Stimulated activated CD4-positive, alpha-beta T cell treated with anti-CD3 and anti-CD28 coated beads, Interleukin-1b, Interleukin-23, amount 100 ng/mL, for 1 hour (primary cell): ENCODE measurements around the gene COPS9.
A peak's percentile ranks its signal among the peaks of the same experiment; 100 is the strongest.

Source experiments
- DNase-seq, 2 donors: peaks; one replicate each; pipeline ENCODE4 v3.0.0-alpha.2; 2020; ENCODE audit warnings: low read depth in 2 of 2

The COPS9 gene

DNA sequence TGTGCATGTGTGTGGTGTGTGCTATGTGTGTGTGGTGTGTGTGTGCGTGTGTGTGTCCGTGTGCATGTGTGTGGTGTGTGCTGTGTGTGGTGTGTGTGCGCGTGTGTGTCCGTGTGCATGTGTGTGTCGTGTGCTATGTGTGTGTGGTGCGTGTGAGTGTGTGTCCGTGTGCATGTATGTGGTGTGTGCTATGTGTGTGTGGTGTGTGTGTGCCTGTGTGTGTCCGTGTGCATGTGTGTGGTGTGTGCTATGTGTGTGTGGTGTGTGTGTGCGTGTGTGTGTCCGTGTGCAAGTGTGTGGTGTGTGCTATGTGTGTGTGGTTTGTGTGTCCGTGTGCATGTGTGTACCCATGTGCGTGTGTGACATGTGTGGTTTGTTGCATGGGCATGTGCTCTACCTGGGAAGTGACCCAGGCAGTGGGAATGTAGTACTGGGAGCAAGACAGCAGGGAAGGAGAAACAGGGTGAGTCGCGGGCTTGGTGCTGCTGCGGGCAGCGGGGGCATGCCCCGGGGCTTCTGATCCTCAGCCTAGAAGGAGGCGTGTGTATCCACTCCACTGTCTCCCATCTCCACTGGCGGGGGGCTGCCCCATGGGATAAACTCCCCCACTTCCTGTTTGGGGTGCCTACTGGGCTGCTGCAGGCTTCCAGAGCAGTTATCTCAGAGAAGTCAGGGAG lies 11.9 kb upstream of the COPS9 start:
- DNase-seq: no peak

DNA sequence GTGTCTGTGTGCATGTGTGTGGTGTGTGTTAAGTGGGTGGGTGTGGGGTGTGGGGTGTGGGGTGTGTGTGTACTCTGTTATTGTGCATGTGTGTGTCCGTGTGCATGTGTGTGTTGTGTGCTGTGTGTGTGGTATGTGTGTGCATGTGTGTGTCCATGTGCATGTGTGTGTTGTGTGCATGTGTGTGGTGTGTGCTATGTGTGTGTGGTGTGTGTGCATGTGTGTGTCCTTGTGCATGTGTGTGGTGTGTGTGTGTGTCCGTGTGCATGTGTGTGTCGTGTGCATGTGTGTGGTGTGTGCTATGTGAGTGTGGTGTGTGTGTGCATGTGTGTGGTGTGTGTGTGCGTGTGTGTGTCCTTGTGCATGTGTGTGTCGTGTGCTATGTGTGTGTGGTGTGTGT lies 11.3 kb upstream of the COPS9 start:
- DNase-seq: no peak

DNA sequence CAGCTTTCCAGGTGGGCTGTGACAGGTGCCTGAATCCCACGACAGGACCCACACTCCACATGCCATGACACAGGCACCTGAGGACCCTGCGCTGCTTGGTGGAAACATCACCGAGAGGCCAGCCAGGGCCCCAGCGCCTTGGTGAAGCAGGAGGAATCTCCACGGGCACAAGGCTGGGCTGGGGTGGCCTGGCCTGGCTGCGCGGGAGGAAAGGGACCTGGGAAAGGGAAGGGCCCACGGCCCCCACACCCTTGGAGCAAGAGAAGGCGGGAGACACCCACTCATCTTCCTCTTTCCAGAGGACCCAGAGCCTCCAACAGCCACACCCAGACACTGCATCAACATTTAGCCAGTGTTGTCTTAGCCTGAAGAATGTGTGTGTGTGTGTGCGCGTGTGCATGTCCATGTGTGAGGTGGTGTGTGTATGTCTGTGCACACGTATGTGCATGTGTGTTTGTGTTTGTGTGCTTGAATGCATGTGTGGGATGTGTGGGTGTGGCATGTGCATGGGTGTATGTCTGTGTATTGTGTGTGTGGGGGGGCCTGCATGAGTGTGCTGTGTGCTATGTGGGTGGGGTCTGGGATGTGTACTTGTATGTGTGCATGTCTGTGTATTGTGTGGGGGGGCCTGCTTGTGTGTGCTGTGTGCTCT lies 10.6 kb upstream of the COPS9 start:
- DNase-seq: no peak

DNA sequence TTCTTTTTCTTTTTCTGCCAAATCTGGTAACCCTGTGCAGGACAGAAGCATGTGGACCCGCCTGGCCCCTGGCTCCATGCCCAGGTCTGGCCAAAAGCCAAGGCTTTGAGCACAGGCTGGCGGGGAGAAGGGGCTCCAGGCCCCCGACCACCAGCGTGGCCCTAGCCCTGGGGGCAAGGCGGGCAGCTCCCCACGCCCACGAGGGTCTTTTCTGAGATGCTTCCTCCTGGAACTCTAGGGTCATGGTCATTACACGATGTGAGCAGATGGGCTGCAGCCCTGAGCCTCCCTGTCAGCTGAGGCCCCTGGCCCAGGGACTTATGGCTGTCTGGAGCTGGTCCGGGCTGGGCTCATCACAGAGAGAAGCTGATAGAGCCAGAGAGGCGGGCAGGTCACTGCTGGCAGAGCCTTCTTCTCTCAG lies 10.0 kb upstream of the COPS9 start:
- no peak for DNase-seq

DNA sequence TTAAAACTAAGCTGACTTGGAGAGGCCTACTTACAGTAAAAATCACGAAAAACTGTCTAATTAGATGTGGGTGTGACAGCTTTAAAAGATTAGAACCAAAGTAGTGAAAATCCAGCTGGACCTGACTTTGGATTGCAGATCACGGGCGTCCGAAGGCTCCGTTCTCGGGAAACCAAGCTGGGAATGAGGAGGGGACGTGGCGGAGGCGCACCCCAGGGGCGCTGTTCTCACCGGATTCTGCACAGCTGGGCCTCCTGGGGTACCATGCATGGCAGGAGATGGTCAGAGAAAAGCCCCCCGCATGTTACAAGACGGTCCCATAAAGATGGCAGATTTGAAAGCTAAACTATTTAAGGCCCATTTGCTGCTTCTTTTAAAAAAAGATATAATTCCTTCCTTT lies 9.4 kb upstream of the COPS9 start:
- DNase-seq: no peak

DNA sequence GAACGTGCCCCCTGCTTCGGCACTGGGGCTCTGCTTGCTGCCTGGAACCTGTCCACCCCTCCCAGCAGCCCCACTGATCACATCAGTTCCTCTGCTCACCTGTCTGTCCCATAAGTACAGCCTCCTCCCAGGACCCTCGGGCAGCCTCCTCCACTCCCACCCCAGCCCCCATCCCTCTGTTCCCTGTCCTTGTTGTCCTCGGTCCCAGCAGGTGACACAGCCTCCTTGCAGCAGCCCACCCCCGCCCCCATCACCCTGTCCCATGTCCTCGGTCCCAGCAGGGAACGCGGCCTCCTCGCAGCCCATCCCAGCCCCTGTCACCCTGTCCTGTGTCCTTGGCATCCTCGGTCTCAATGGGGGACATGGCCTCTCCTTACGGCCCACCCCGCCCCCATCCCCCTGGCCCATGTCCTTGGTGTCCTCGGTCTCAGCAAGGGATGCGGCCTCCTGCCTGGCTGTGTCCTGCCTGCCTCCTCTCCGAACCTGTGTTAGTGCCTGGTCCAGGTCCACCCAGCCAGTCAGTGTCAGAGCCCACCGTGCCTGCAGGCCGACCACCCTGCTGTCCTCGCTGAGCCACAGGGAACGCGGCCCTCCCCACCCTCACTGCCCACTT lies 8.7 kb upstream of the COPS9 start:
- no peak for DNase-seq

DNA sequence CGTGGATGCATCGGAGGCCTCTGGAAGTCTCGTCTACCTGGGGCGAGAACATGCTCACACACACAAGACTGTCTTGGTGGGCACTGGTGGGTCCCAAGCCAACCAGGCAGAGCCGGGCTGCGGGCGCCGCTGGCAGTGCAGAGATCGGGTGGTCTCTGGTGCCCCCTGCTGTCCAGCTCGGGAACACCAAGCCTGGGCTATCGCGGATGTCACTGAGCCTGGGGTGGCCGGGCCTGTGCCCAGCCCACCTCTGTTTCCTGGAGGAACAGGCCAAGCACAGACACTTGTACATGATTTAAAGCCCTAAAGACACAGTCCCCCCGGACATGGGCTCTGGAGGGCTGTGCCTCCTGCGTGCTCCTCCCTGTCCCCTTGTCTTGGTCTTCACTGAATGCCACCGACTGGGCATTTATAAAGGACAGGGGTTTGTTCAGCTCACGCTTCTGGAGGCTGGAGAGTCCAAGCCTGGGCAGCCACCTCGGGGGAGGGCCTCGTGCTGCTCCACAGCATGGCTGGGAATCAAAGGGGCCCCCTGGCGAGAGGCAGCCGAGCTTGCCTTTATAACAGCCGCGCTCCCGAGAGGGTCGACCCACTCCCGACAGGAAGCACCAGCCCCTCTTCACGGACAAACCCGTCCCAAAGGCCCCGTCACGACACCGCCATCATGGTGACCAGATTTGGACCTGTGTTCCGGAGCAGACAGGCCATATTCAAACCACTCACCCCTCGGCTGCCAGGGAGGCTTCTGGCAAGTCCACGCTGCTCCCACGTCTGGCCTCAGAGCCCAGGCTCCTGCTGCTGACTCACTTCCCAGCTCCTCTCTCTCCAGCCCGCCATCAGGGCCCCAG lies 7.9 kb upstream of the COPS9 start:
- peak; percentile 50 to 81 for DNase-seq

DNA sequence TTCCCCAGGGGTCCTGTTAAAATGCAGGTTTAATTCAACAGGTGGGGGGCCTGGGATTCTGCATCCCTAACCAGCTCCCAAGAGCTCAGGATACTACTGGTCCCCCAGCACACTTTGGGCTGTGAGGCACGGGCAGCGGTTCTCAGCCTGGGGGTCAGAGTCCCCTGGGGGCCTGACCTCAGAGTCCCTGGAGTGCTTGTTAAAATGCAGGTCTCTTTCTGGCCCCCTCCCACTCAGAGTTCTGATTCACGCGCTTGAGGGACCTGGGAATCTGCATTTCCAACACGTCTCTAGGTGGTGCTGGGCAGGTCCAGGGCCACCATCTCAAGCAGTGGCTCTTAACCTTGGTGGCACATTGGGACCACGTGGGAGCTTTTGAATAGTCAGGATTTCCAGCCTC lies 7.2 kb upstream of the COPS9 start:
- DNase-seq: no peak

DNA sequence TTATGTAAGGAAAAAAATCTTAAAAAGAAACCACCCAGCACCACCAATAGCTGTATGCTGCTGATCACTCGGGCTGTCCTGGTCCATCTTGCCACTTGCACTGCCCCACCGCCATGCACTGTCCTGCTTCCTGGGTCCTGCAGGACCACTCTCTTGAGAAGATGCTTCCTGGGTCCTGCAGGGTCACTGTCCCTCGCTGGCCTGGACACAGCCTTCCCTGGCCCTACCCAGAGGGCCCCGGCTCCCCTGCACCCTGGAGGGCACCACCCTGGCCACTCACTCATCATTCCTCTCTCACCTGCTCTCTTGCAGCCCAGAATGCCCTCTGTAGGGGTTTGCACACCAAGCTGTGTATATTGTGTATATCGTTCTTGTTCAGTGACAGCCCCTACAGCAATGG lies 6.8 kb upstream of the COPS9 start:
- DNase-seq: no peak

DNA sequence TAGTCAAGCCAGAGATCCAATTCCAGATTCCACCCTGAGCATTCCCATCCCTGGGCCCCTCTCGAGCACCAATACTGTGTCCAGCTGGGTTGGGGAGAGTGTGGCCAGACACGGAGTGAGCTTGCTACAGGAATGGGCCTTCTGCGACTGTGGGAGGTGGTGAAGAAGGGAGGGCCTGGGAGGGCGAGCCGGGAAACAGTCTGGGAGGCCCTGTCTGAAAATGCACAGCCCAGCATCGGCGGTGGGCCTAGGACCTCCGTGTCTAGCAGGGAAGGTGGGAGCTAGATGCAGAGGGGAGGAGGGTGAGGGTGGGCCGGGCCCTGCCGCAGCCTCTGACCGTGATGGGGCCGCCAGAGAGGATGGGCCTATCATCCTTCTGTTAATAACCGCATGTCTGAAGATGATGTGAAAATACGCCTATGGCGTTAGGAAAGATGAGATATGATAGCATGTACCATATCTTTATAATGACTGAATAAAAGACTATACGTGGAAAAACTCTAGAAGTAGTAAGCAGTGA lies 6.2 kb upstream of the COPS9 start:
- DNase-seq: no peak

DNA sequence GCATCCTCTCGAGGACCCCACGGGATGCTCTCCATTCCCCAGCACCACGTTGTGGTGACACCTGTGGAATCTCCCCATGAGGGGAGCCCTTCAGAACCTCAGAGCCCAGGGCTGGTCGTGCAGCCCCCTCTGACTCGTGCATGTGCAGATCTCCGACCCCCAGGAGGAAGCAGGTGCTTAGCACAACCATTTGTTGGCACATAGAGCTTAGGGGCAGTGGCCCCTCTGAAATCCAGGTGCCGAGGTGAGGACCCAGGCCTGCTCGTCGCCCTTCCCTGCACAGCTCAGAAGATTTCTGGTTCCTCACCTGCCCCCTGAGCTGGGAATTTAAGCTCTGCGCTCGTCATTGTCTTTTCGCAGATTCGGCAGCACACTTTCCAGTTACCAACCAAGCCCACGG lies 5.6 kb upstream of the COPS9 start:
- DNase-seq: no peak

DNA sequence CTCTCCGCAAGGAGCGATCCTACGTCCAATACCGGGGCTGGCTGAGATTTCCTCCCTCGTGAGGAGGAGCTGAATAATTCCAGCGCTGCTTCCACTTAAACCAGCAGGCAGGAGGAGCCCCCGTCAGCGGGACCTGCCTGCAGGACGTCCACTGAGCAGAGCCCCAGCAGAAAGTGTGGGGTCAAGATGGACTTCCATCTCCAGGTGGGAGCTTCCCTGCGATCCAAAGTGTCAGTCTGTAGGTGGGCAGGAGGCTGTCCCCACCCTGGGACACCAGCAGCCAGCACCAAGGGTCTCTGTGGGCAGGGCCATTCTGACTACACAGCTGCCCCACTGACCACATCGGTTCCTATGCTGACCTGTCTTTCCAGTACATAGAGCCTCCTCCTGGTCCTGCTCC lies 4.8 kb upstream of the COPS9 start:
- no peak for DNase-seq

DNA sequence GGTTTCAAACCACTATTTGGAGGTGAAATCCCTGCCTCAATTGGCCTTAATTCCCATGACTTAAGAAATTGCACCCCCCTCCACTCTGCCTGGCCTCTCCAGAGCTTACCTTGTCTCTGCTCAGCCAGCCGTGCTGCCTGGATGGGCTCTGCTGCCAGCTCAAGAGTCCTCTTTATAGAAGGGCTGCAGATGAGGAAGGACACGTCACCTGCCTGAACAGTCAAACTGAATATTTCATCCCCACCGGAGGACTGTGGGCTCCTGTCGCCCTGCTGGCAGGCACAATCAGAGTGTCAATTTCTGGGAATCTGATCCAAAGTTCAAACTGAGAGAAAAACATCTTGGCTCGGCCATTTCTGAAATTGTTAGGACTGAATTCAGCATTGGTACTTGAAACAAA lies 4.4 kb upstream of the COPS9 start, which contains the start of gene OTOS:
OTOS (minus strand) TSS at position 148 of the 400 bp plus-strand sequence. CDS start 332 bp downstream, outside the sequence.
- no peak for DNase-seq

DNA sequence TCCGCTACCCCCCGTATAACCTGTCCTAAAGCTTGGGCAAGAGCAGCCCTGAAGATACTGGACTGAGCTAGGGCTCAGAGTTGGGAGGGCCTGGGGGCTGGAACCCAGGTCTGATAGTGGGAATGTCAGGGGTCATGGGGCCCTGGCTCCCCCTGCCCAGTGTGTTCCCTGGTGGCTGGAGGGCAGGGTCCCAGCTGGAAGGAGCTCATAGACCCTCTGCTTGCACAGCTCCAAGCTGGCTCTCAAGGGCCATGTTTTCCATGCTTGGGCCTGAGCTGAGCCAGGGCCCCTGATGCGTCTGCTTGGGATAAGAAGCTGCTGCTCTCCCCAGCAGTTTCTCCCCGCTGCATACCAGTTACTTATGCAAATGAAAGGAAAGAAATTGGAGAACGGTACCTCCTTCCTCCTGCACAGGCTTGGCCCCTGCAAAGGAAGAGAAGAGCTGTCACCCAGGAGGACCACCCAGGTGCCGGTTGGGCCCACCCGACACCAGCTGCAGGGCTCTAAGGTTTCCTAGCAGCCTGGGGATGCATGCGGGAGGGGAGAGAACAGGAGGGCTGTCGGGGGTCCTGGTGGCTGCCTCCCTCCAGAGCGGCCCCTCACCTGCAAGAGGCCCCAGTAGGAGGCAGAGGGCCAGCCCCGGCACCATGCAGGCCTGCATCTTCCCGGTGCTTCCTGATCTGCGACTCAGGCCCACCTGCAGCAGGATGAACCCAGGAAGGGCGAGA lies 3.7 kb upstream of the COPS9 start:
- DNase-seq: no peak

DNA sequence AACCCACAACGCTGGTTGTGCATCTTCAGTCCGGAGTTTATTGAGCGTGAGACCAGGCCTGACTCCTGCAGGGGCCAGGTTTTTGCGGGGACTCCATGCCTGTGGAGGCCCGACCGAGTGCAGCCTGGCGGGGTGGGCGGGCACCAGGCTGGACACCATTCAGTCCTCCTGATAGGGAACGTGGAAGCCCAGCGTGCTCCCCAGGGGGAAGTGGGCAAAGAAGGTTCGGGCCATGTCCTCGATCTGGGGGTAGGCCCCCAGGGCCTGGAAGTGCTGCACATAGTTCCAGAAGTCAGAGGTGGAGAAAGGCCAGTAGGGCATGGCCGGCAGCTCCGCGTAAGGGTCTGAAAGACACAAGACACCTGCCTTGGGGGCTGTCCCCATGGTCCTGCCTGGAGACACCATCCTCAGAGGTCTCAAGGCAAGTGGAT lies 2.9 kb upstream of the COPS9 start:
- no peak for DNase-seq

DNA sequence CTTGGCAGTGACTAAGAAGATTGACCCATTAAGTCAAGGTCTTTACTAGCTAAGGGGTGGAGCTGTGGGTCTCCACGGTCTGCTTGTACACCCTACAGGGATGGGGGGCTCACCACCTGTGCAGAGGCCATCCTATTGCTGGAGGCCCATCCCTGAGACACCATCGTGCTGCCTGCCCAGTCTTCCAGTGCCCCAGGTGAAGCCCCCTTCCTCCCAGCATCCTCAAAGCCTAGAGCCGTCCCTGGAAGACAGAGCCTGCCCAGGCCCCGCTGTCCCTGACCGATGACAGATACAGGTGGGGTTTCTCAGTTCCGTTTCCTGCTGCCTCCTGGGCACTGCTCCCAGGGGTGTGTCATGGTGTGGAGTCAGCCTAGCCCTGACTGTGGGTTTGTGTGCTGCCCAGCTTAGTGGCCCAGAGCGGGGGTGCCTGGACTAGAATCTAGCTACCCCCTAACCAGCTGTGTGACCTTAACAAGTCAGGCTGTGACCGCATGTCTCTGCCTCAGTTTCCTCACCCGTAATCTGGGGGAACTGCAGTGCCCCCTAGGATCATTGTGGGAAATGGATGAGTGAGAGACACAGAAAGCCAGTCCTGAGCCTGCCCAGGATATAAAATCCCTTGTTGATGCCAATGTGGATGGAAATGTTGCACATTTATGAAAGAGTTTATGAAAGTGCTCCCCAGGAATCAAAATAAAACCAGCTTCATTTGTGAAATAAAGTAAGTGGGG lies 2.3 kb upstream of the COPS9 start:
- no peak for DNase-seq

DNA sequence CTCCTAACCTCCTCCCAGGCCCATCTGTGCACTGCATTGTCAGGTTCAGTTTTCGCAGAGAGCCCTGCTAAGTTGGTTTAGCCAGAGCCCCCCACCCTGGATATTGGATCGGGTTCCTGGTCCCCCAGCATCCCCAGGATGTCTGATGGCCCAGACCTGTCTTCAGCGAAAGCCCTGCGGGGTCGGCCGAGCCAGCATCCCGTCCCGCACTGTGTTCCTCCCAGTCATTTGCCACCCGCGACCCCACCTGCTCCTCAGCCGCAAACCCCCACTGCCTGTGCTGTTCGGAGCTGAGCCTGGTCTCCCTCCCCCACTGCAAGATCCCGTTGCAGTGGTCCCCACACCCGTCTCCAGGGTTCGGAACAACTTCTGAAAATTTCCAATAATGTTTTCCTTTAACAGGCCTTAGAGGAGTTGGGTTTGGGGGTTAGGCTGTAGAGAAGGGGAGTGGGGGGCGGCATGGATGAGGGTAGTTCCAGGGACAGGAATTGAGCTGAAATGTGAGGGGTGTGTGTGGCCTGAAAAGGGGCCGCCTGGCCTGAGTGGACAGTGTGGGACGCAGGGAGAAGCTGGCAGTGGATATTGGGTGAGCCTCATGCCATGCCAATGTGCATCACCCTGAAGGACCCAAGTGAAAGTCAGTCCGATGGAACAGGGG lies 1.6 kb upstream of the COPS9 start:
- no peak for DNase-seq

DNA sequence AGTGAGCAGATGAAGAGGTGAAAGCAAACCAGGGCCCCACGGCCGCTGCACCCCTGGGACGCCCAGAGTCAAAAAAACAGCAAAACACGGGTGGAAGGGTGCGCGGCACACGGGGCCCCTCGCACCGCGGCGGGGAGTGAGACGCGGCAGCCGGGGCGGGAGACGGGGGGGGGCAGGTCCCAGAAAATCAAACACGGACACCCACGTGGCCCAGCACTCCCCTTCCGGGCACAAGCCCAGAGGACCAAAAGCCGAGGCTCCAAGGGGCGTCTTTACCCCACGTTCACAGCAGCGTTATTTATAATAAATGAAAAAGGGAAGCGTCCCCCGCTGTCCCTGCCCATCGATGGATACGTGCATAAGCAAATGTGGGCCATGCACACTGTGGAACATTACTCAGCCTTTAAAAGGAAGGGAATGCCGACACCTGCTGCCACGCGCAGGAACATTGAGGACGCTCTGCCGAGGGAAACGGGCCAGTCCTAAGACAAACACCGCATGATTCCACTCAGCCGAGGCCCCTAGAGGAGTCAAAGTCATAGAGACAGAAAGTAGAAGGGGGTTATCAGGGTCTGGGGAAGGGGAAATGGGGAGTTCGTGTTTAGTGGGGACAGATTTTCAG lies 677 bp upstream of the COPS9 start:
- DNase-seq: no peak

DNA sequence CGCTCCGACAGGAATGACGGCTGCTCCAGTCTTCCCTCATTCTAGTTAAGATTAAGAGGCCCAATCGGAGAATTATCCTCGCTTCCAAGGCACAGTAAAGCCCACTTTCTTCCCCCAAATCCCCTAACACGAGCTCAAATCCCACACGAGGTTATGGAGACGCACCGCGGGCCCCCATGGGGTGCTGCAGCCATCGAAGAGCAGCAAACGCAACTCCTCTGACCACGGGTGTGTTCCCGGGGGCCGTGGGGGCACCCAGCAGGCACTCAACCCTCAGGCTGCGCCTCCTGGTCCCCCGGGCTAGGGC lies 446 bp downstream of the COPS9 start:
- DNase-seq: no peak

DNA sequence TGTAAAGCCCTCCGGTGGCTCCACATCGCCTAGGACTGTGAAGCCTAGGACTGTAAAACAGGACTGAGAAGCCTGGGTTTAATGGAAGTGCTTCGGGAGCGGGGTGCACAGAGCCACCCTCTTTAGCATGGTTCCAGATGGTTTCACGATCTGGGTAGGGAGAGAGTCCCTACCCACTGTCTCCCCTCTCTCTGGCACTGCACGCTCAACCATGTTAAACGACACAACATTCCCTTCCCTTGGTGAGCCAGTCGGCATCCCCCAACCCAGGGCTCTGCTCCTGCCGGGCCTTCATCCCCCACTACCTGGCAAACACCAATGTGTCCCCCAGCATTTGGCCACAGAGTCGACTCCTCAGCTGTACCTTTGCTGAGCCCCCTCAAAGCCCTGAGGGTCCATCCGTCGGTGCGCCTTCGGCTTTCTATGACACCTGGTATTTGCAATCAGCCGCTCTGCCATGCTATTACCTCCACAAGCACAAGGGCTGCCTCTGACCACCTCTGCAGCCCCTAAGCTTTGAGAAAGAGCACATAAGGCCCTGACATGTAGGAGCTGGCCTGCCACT lies 1.1 kb downstream of the COPS9 start:
- no peak for DNase-seq
